HepG2 (cell line): ENCODE results near the gene MDP1. TPM values are rescaled to one million over a fixed set of nuclear protein-coding genes. Genes with fewer than 3 reads are reported as not detected.

ENCODE experiments used
- ARHGAP35 ChIP-seq: sonication (generic); formaldehyde crosslinking; IDR thresholded peaks from 2 replicates; pipeline ENCODE4 v1.9.0; 2022; ENCODE audit warnings: mild to moderate bottlenecking, inconsistent platforms, moderate library complexity, missing genetic modification reagents, borderline replicate concordance
- CENPX ChIP-seq: sonication (generic); formaldehyde crosslinking; IDR thresholded peaks from 2 replicates; pipeline ENCODE4 v1.9.0; 2021; ENCODE audit warnings: mild to moderate bottlenecking, missing genetic modification reagents, moderate library complexity
- CTCF ChIP-seq: sonication (generic); formaldehyde crosslinking; IDR thresholded peaks from 2 replicates; pipeline ENCODE4 v1.5.0; 2020; ENCODE audit warnings: mild to moderate bottlenecking, missing genetic modification reagents, moderate library complexity
- HMGXB4 ChIP-seq, 2 experiments: sonication (generic) in 1 of 2; formaldehyde crosslinking in 1 of 2; IDR thresholded peaks; 2 replicates each; pipeline versions ENCODE4 v1.4.0 to v1.6.1; 2018 to 2020; ENCODE audit warnings: missing genetic modification reagents in 2 of 2, borderline replicate concordance in 1 of 2, low read depth in 1 of 2, mild to moderate bottlenecking in 1 of 2, missing biosample characterization in 1 of 2
- KAT2B ChIP-seq: fragments of 150-350 bp; IDR thresholded peaks from 2 replicates; pipeline ENCODE4 v1.6.1; 2014; ENCODE audit warnings: low read depth, low read length, borderline replicate concordance
- MAX ChIP-seq: IDR thresholded peaks from 2 replicates; pipeline ENCODE4 v1.6.1; 2012; ENCODE audit warnings: inconsistent platforms
- PITX1 ChIP-seq: sonication (generic); formaldehyde crosslinking; IDR thresholded peaks from 2 replicates; pipeline ENCODE4 v1.5.1; 2020; ENCODE audit warnings: mild to moderate bottlenecking, missing genetic modification reagents
- REXO4 ChIP-seq: sonication (generic); formaldehyde crosslinking; IDR thresholded peaks from 2 replicates; pipeline ENCODE4 v1.8.0; 2022; ENCODE audit warnings: missing genetic modification reagents, mild to moderate bottlenecking, borderline replicate concordance
- SIX1 ChIP-seq: sonication (generic); formaldehyde crosslinking; IDR thresholded peaks from 2 replicates; pipeline ENCODE4 v1.4.0; 2020; ENCODE audit warnings: missing genetic modification reagents, borderline replicate concordance
- TMF1 ChIP-seq: sonication (generic); formaldehyde crosslinking; IDR thresholded peaks from 2 replicates; pipeline ENCODE4 v1.8.1; 2022; ENCODE audit warnings: low read depth, missing genetic modification reagents
- ZBTB2 ChIP-seq: sonication (generic); formaldehyde crosslinking; IDR thresholded peaks from 2 replicates; pipeline ENCODE4 v1.8.0; 2022; ENCODE audit warnings: low read depth, missing genetic modification reagents
- ZNF30 ChIP-seq: sonication (generic); formaldehyde crosslinking; IDR thresholded peaks from 2 replicates; pipeline ENCODE4 v1.5.0; 2020; ENCODE audit warnings: mild to moderate bottlenecking, missing genetic modification reagents
- ZNF446 ChIP-seq: sonication (generic); formaldehyde crosslinking; IDR thresholded peaks from 2 replicates; pipeline ENCODE4 v1.5.0; 2020; ENCODE audit warnings: mild to moderate bottlenecking, missing genetic modification reagents
- ZNF687 ChIP-seq: sonication (generic); formaldehyde crosslinking; IDR thresholded peaks from 2 replicates; pipeline ENCODE4 v1.5.1; 2020; ENCODE audit warnings: mild to moderate bottlenecking, missing genetic modification reagents, moderate library complexity
- polyA plus RNA-seq, 8 experiments: library from polyadenylated mRNA; depleted of rRNA in 3 of 8; stranded (reverse) in 7 of 8; unstranded in 1 of 8; fragments of >200 nt; fragmentation: Illumina TruSeq in 4 of 8; extraction: Trizol in 4 of 8; gene quantifications; 2 replicates each; pipeline versions ENCODE4 v1.2.1 to v1.2.3, GENCODE V29; 2011 to 2016; ENCODE audit warnings: low read depth in 4 of 8, missing spikeins in 1 of 8, mixed read lengths in 1 of 8; ENCODE audit not compliant: insufficient read depth in 1 of 8
- total RNA-seq, 5 experiments: library from RNA; depleted of rRNA; stranded (reverse); fragments of >200 nt; fragmentation: Illumina TruSeq; extraction: Trizol; gene quantifications; 2 replicates each; pipeline ENCODE4 v1.2.3, GENCODE V29; 2016; ENCODE audit warnings: low read depth in 1 of 5
- TF ChIP-seq, protein P1 (sequence below): sonication (generic); formaldehyde crosslinking; IDR thresholded peaks from 2 replicates; pipeline ENCODE4 v1.5.0; 2020; ENCODE audit warnings: mild to moderate bottlenecking, missing genetic modification reagents

MDP1 gene
- total and polyA plus RNA-seq, 2 of the 13 experiments (the other 11 are each of a cell fraction or from before 2014, with no cell fraction given): 44.1 to 48.7 TPM

GRCh38 chr14:24195186-24196070 lies 20.4 kb downstream of the MDP1 start, which contains the start of gene TM9SF1 (continued):
- TF ChIP-seq ZNF687: peak; percentile 99
- TF ChIP-seq TMF1 (CRISPR knock-in tag): peak; percentile 99
- no peak for TF ChIP-seq MAX
- peak; percentile 98 for TF ChIP-seq ZNF446 (CRISPR knock-in tag)
- TF ChIP-seq REXO4 (CRISPR knock-in tag): peak; percentile 90
- peak; percentile 99 for TF ChIP-seq ARHGAP35
- TF ChIP-seq CTCF (CRISPR knock-in tag): peak; percentile 54
- TF ChIP-seq, protein P1, sequence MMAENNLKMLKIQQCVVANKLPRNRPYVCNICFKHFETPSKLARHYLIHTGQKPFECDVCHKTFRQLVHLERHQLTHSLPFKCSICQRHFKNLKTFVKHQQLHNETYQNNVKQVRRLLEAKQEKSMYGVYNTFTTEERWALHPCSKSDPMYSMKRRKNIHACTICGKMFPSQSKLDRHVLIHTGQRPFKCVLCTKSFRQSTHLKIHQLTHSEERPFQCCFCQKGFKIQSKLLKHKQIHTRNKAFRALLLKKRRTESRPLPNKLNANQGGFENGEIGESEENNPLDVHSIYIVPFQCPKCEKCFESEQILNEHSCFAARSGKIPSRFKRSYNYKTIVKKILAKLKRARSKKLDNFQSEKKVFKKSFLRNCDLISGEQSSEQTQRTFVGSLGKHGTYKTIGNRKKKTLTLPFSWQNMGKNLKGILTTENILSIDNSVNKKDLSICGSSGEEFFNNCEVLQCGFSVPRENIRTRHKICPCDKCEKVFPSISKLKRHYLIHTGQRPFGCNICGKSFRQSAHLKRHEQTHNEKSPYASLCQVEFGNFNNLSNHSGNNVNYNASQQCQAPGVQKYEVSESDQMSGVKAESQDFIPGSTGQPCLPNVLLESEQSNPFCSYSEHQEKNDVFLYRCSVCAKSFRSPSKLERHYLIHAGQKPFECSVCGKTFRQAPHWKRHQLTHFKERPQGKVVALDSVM: no peak
- TF ChIP-seq PITX1 (CRISPR knock-in tag): peak; percentile 89
- peak; percentile 99 to 100 for TF ChIP-seq HMGXB4 (CRISPR knock-in tag; IDR thresholded peaks at IDR 0.05; ENCODE audit: borderline replicate concordance in 1 of 2, low read depth in 1 of 2)
- peak; percentile 96 for TF ChIP-seq ZNF30 (CRISPR knock-in tag)
- TF ChIP-seq ZBTB2 (CRISPR knock-in tag): no peak
- 0 out of 2 replicates have a peak, but pooled peaks have one; percentile 42 for TF ChIP-seq SIX1
- TF ChIP-seq KAT2B: no peak
- TF ChIP-seq CENPX (CRISPR knock-in tag): no peak
